Effector memory CD4-positive, alpha-beta T cell (primary cell): ENCODE measurements around the gene ABR.
A peak's percentile ranks its signal among the peaks of the same experiment; 100 is the strongest.
"Not testable (repeated sequence)": the region's sequence is repeated elsewhere in the genome, so short reads cannot be mapped to it uniquely, and the experiment has no call there.

Experiments
- DNase-seq, 3 donors: peaks; one replicate each; pipeline ENCODE4 v3.0.0-alpha.2; 2020
- H3K27ac ChIP-seq: 2 replicates; pipeline ENCODE4 v1.7.0; 2013; ENCODE audit warnings: mild to moderate bottlenecking, low read length, moderate library complexity; ENCODE audit not compliant: insufficient read depth, poor library complexity, severe bottlenecking
- H3K27me3 ChIP-seq: replicated peaks from 2 replicates; pipeline ENCODE4 v1.7.0; 2013; ENCODE audit warnings: mild to moderate bottlenecking, low read length; ENCODE audit not compliant: insufficient read depth, control insufficient read depth, poor library complexity, severe bottlenecking
- H3K36me3 ChIP-seq: 2 replicates; pipeline ENCODE4 v1.7.0; 2013; ENCODE audit warnings: mild to moderate bottlenecking, low read length, moderate library complexity; ENCODE audit not compliant: control insufficient read depth, insufficient read depth
- H3K4me1 ChIP-seq: 2 replicates; pipeline ENCODE4 v1.7.0; 2013; ENCODE audit warnings: low read length, mild to moderate bottlenecking; ENCODE audit not compliant: control insufficient read depth, insufficient read depth, poor library complexity, severe bottlenecking
- H3K4me3 ChIP-seq: 2 replicates; pipeline ENCODE4 v1.7.0; 2013; ENCODE audit warnings: low read length, low read depth, mild to moderate bottlenecking; ENCODE audit not compliant: insufficient read depth, poor library complexity, severe bottlenecking
- H3K9me3 ChIP-seq: 2 replicates; pipeline ENCODE4 v1.7.0; 2013; ENCODE audit warnings: mild to moderate bottlenecking, low read length, moderate library complexity; ENCODE audit not compliant: control insufficient read depth

The ABR gene

GRCh38 chr17:1003972-1004768 is 175.6 kb downstream of the ABR start:
- Histone ChIP-seq H3K9me3 (no peaks in the 10 kb centered on the region), H3K27me3 (no peaks in the 10 kb centered on the region), H3K27ac (no peak overlapping the region), H3K4me1 (no peaks in the 10 kb centered on the region), H3K4me3 (no peak overlapping the region), H3K36me3 (peaks cover 76% of the 10 kb centered on the region)
- DNase-seq, result no peak

- H3K27ac ChIP-seq, result no peak overlapping the region
These were observed 176.2 kb downstream of the ABR start for GRCh38 chr17:1003633-1003971.

GRCh38 chr17:1002771-1003555 is 176.8 kb downstream of the ABR start:
- no peak overlapping the region for H3K27ac ChIP-seq
- DNase-seq, result no peak
- peaks cover 64% of the 10 kb centered on the region for H3K36me3 ChIP-seq
- H3K9me3 ChIP-seq, result no peaks in the 10 kb centered on the region
- peaks cover 2% of the 10 kb centered on the region for H3K4me1 ChIP-seq
- no peak overlapping the region for H3K4me3 ChIP-seq
- H3K27me3 ChIP-seq, result no peaks in the 10 kb centered on the region

More at GRCh38 chr17:1003633-1003971, 176.2 kb downstream of the ABR start:
- Histone ChIP-seq H3K9me3 (no peaks in the 10 kb centered on the region), H3K36me3 (peaks cover 70% of the 10 kb centered on the region), H3K27me3 (no peaks in the 10 kb centered on the region), H3K4me1 (no peaks in the 10 kb centered on the region), H3K4me3 (no peak overlapping the region)
- DNase-seq, result no peak

GRCh38 chr17:1002412-1002753 is 177.4 kb downstream of the ABR start:
- no peaks in the 10 kb centered on the region for H3K27me3 ChIP-seq
- peaks cover 6% of the 10 kb centered on the region for H3K4me1 ChIP-seq
- no peak for DNase-seq
- H3K4me3 ChIP-seq, result no peak overlapping the region
- H3K27ac ChIP-seq, result no peak overlapping the region
- peaks cover 58% of the 10 kb centered on the region for H3K36me3 ChIP-seq
- H3K9me3 ChIP-seq, result no peaks in the 10 kb centered on the region

- H3K27me3 ChIP-seq, result no peaks in the 10 kb centered on the region
- peaks cover 54% of the 10 kb centered on the region for H3K36me3 ChIP-seq
- H3K4me1 ChIP-seq, result peaks cover 6% of the 10 kb centered on the region
- H3K4me3 ChIP-seq, result no peak overlapping the region
- H3K9me3 ChIP-seq, result no peaks in the 10 kb centered on the region
- no peak overlapping the region for H3K27ac ChIP-seq
- DNase-seq, result no peak
These were observed 178.0 kb downstream of the ABR start for GRCh38 chr17:1001640-1002411.

GRCh38 chr17:1000597-1001461 is 179.0 kb downstream of the ABR start:
- peaks cover 48% of the 10 kb centered on the region for H3K36me3 ChIP-seq
- peaks cover 6% of the 10 kb centered on the region for H3K4me1 ChIP-seq
- H3K4me3 ChIP-seq, result no peak overlapping the region
- no peaks in the 10 kb centered on the region for H3K9me3 ChIP-seq
- DNase-seq, result no peak
- no peaks in the 10 kb centered on the region for H3K27me3 ChIP-seq
- H3K27ac ChIP-seq, result no peak overlapping the region

- DNase-seq, result no peak
- no peak overlapping the region for H3K27ac ChIP-seq
These were observed 181.7 kb downstream of the ABR start for GRCh38 chr17:998111-998510.

GRCh38 chr17:996554-997344 is 183.0 kb downstream of the ABR start, which contains the start of gene TIMM22:
Gene TIMM22 (plus strand): TSS chr17:997129. CDS start chr17:997143, 14 bp downstream.
- H3K4me3 ChIP-seq, result peak within 1 kb of the TSS; percentile 98
- H3K36me3 ChIP-seq, result peaks cover 19% of the 10 kb centered on the region
- DNase-seq, result peak; percentile 81 to 87 (median 85)
- peaks cover 6% of the 10 kb centered on the region for H3K4me1 ChIP-seq
- no peaks in the 10 kb centered on the region for H3K27me3 ChIP-seq
- peak within 1 kb of the TSS; percentile 78 for H3K27ac ChIP-seq
- peaks cover 6% of the 10 kb centered on the region for H3K9me3 ChIP-seq

More at GRCh38 chr17:998111-998510, 181.7 kb downstream of the ABR start:
- no peaks in the 10 kb centered on the region for H3K27me3 ChIP-seq
- H3K4me3 ChIP-seq, result no peak overlapping the region
- H3K9me3 ChIP-seq, result peaks cover 1% of the 10 kb centered on the region
- H3K4me1 ChIP-seq, result peaks cover 6% of the 10 kb centered on the region
- peaks cover 31% of the 10 kb centered on the region for H3K36me3 ChIP-seq

- not testable (repeated sequence) for H3K36me3 ChIP-seq, H3K4me1 ChIP-seq, DNase-seq, H3K27ac ChIP-seq, H3K4me3 ChIP-seq, H3K27me3 ChIP-seq, H3K9me3 ChIP-seq
These were observed 184.5 kb downstream of the ABR start for GRCh38 chr17:995324-995723.
